PFSK-1 (cell line): ENCODE results near the gene VCX.

Source experiments
- FOXP2 ChIP-seq: optimal IDR thresholded peaks from 2 replicates; pipeline ENCODE3; 2011; ENCODE audit warnings: borderline replicate concordance, control low read depth, inconsistent platforms; ENCODE audit not compliant: insufficient read depth; ENCODE audit errors: extremely low read length, extremely low read depth
- POLR2AphosphoS5 ChIP-seq: IDR thresholded peaks from 2 replicates; pipeline ENCODE4 v1.6.1; 2012; ENCODE audit warnings: low read depth, mild to moderate bottlenecking, control low read depth, low read length, moderate library complexity
- SIN3A ChIP-seq: IDR thresholded peaks from 2 replicates; pipeline ENCODE4 v1.6.1; 2012; ENCODE audit warnings: mild to moderate bottlenecking, low read length, moderate library complexity, borderline replicate concordance; ENCODE audit not compliant: insufficient read depth
- TF ChIP-seq, protein P1 (sequence below), 2 experiments: IDR thresholded peaks; 2 replicates each; pipeline versions ENCODE4 v1.6.1 to v1.8.0; 2011 to 2012; ENCODE audit warnings: low read depth in 2 of 2, low read length in 2 of 2, control low read depth in 1 of 2, inconsistent platforms in 1 of 2, mild to moderate bottlenecking in 1 of 2, moderate library complexity in 1 of 2; ENCODE audit not compliant: insufficient read depth in 1 of 2

DNA sequence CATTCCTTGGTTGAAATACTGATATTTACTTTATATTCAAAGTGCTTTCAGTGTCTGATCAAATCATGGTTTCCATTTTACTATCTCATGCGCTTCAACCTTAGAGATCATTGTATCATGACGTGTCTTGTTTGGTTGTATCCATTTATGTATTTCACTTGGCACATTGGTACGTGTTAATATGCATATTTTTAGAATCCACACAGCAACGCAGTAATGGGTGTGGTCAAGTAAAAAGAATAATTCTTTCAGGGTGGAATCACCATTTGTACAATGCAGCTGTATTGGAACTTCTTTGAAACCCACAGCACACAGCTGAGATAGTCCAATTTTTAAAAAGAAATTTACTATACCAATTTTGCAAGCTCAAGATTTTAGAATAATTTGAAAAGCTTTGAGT lies 29.1 kb downstream of the VCX start:
- TF ChIP-seq, protein P1, sequence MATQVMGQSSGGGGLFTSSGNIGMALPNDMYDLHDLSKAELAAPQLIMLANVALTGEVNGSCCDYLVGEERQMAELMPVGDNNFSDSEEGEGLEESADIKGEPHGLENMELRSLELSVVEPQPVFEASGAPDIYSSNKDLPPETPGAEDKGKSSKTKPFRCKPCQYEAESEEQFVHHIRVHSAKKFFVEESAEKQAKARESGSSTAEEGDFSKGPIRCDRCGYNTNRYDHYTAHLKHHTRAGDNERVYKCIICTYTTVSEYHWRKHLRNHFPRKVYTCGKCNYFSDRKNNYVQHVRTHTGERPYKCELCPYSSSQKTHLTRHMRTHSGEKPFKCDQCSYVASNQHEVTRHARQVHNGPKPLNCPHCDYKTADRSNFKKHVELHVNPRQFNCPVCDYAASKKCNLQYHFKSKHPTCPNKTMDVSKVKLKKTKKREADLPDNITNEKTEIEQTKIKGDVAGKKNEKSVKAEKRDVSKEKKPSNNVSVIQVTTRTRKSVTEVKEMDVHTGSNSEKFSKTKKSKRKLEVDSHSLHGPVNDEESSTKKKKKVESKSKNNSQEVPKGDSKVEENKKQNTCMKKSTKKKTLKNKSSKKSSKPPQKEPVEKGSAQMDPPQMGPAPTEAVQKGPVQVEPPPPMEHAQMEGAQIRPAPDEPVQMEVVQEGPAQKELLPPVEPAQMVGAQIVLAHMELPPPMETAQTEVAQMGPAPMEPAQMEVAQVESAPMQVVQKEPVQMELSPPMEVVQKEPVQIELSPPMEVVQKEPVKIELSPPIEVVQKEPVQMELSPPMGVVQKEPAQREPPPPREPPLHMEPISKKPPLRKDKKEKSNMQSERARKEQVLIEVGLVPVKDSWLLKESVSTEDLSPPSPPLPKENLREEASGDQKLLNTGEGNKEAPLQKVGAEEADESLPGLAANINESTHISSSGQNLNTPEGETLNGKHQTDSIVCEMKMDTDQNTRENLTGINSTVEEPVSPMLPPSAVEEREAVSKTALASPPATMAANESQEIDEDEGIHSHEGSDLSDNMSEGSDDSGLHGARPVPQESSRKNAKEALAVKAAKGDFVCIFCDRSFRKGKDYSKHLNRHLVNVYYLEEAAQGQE (IDR thresholded peaks at IDR 0.05; ENCODE audit: insufficient read depth in 1 of 2, low read depth in 2 of 2, low read length in 2 of 2): no peak
- TF ChIP-seq POLR2AphosphoS5 (no peak), SIN3A (no peak), FOXP2 (no peak)
